ENCODE results near the gene ELAVL3.

The ELAVL3 gene

GRCh38 chr19:11489378-11489777, 8.5 kb upstream of the ELAVL3 start:
- H3F3A ChIP-seq (ENCODE audit: low read depth), result no peaks in the 10 kb centered on the region

GRCh38 chr19:11486661-11487503, 6.0 kb upstream of the ELAVL3 start:
- no peaks in the 10 kb centered on the region for H4K20me1 ChIP-seq (ENCODE audit: insufficient read depth, low read length, poor library complexity, severe bottlenecking)

More at GRCh38 chr19:11489378-11489777, 8.5 kb upstream of the ELAVL3 start:
- Histone ChIP-seq H3K9ac (ENCODE audit: low read depth, low read length, poor library complexity, severe bottlenecking) (no peak overlapping the region), H3K4me2 (ENCODE audit: low read depth, low read length, poor library complexity, severe bottlenecking) (no peak overlapping the region), H3K9me3 (ENCODE audit: insufficient read depth, low read depth, low read length) (no peaks in the 10 kb centered on the region), H4K20me1 (ENCODE audit: insufficient read depth, low read length, poor library complexity, severe bottlenecking) (no peaks in the 10 kb centered on the region), H3K4me3 (ENCODE audit: low read length, poor library complexity, severe bottlenecking) (no peak overlapping the region), H2AFZ (ENCODE audit: low read length) (no peak overlapping the region), H3K36me3 (ENCODE audit: insufficient read depth, low read length) (peaks cover 10% of the 10 kb centered on the region; the same call in 1 of the 2 replicates), H3K9me2 (replicated peaks; ENCODE audit: low read depth, low read length) (no peaks in the 10 kb centered on the region), H3K4me1 (ENCODE audit: insufficient read depth, low read length, poor library complexity, severe bottlenecking) (no peaks in the 10 kb centered on the region), H3K79me2 (ENCODE audit: insufficient read depth, low read length) (no peaks in the 10 kb centered on the region), H3K27me3 (ENCODE audit: insufficient read depth, low read length, poor library complexity, severe bottlenecking) (no peaks in the 10 kb centered on the region)
- TF ChIP-seq EZH2phosphoT487 (IDR thresholded peaks at IDR 0.05; ENCODE audit: borderline replicate concordance) (no peak), CTCF (conservative IDR thresholded peaks at IDR 0.05; ENCODE audit: low read length) (no peak)

GRCh38 chr19:11485245-11485837, 4.5 kb upstream of the ELAVL3 start:
- TF ChIP-seq CTCF (conservative IDR thresholded peaks at IDR 0.05; ENCODE audit: low read length) (no peak), EZH2phosphoT487 (IDR thresholded peaks at IDR 0.05; ENCODE audit: borderline replicate concordance) (no peak)
- H3F3A ChIP-seq (ENCODE audit: low read depth), result no peaks in the 10 kb centered on the region
- no peak overlapping the region for H3K9ac ChIP-seq (ENCODE audit: low read depth, low read length, poor library complexity, severe bottlenecking)

More at GRCh38 chr19:11486661-11487503, 6.0 kb upstream of the ELAVL3 start:
- Histone ChIP-seq H3K36me3 (ENCODE audit: insufficient read depth, low read length) (peaks cover 6% of the 10 kb centered on the region; the same call in 1 of the 2 replicates), H2AFZ (ENCODE audit: low read length) (no peak overlapping the region), H3K4me1 (ENCODE audit: insufficient read depth, low read length, poor library complexity, severe bottlenecking) (no peaks in the 10 kb centered on the region), H3K79me2 (ENCODE audit: insufficient read depth, low read length) (no peaks in the 10 kb centered on the region), H3K4me2 (ENCODE audit: low read depth, low read length, poor library complexity, severe bottlenecking) (no peak overlapping the region), H3F3A (ENCODE audit: low read depth) (no peaks in the 10 kb centered on the region), H3K9me3 (ENCODE audit: insufficient read depth, low read depth, low read length) (no peaks in the 10 kb centered on the region), H3K4me3 (ENCODE audit: low read length, poor library complexity, severe bottlenecking) (no peak overlapping the region), H3K27me3 (ENCODE audit: insufficient read depth, low read length, poor library complexity, severe bottlenecking) (no peaks in the 10 kb centered on the region), H3K9ac (ENCODE audit: low read depth, low read length, poor library complexity, severe bottlenecking) (no peak overlapping the region), H3K9me2 (replicated peaks; ENCODE audit: low read depth, low read length) (no peaks in the 10 kb centered on the region)
- TF ChIP-seq CTCF (conservative IDR thresholded peaks at IDR 0.05; ENCODE audit: low read length), result no peak
- TF ChIP-seq EZH2phosphoT487 (IDR thresholded peaks at IDR 0.05; ENCODE audit: borderline replicate concordance), result no peak

More at GRCh38 chr19:11485245-11485837, 4.5 kb upstream of the ELAVL3 start:
- Histone ChIP-seq H4K20me1 (ENCODE audit: insufficient read depth, low read length, poor library complexity, severe bottlenecking) (no peaks in the 10 kb centered on the region), H3K4me3 (ENCODE audit: low read length, poor library complexity, severe bottlenecking) (no peak overlapping the region), H3K4me1 (ENCODE audit: insufficient read depth, low read length, poor library complexity, severe bottlenecking) (no peaks in the 10 kb centered on the region), H3K79me2 (ENCODE audit: insufficient read depth, low read length) (no peaks in the 10 kb centered on the region), H3K27me3 (ENCODE audit: insufficient read depth, low read length, poor library complexity, severe bottlenecking) (no peaks in the 10 kb centered on the region), H3K9me2 (replicated peaks; ENCODE audit: low read depth, low read length) (no peaks in the 10 kb centered on the region), H3K4me2 (ENCODE audit: low read depth, low read length, poor library complexity, severe bottlenecking) (no peak overlapping the region), H2AFZ (ENCODE audit: low read length) (no peak overlapping the region), H3K9me3 (ENCODE audit: insufficient read depth, low read depth, low read length) (no peaks in the 10 kb centered on the region), H3K36me3 (ENCODE audit: insufficient read depth, low read length) (peaks cover 6% of the 10 kb centered on the region; the same call in 1 of the 2 replicates)

Data from Loucy (cell line).